Chondrocyte (in vitro differentiated cells): ENCODE measurements around the gene RABGGTB. TPM values are rescaled to one million over a fixed set of nuclear protein-coding genes. Genes with fewer than 3 reads are reported as not detected.
"Not testable (repeated sequence)": the region's sequence is repeated elsewhere in the genome, so short reads cannot be mapped to it uniquely, and the experiment has no call there.

Source experiments
- DNase-seq: peaks from one replicate; pipeline ENCODE4 v3.0.0; 2021; ENCODE audit warnings: mixed read lengths, low spot score
- H3K27ac Mint-ChIP-seq: one replicate; pipeline ENCODE4 v1.8.0; 2021; ENCODE audit warnings: mild to moderate bottlenecking, moderate library complexity, mixed read lengths; ENCODE audit not compliant: unreplicated experiment
- H3K27me3 Mint-ChIP-seq: 2 replicates; pipeline ENCODE4 v1.8.0; 2021; ENCODE audit warnings: low read depth, mixed read lengths
- H3K36me3 Mint-ChIP-seq: 2 replicates; pipeline ENCODE4 v1.8.0; 2021; ENCODE audit warnings: low read depth, mixed read lengths
- H3K4me1 Mint-ChIP-seq: 2 replicates; pipeline ENCODE4 v1.8.0; 2021; ENCODE audit warnings: low read depth, mild to moderate bottlenecking, mixed read lengths
- H3K4me3 Mint-ChIP-seq: one replicate; pipeline ENCODE4 v1.8.0; 2021; ENCODE audit warnings: mild to moderate bottlenecking, moderate library complexity, mixed read lengths; ENCODE audit not compliant: unreplicated experiment
- H3K9me3 Mint-ChIP-seq: 2 replicates; pipeline ENCODE4 v1.8.0; 2021; ENCODE audit warnings: low read depth, mixed read lengths
- total RNA-seq: library from RNA; stranded (reverse); gene quantifications from 3 replicates; pipeline ENCODE4 v1.2.1, GENCODE V29; 2021
- TF ChIP-seq, protein P1 (sequence below): fragments of 200-600 bp; sonication (generic); IDR thresholded peaks from 2 replicates; pipeline ENCODE4 v1.5.0; 2021; ENCODE audit warnings: antibody characterized with exemption, mild to moderate bottlenecking, moderate library complexity

The RABGGTB gene
- total RNA-seq, 1 donor from 2014 or later: 57.9 TPM

- H3K27ac Mint-ChIP-seq: no peak overlapping the region
These were observed 11.7 kb downstream of the RABGGTB start for GRCh38 chr1:75797606-75798216.

DNA sequence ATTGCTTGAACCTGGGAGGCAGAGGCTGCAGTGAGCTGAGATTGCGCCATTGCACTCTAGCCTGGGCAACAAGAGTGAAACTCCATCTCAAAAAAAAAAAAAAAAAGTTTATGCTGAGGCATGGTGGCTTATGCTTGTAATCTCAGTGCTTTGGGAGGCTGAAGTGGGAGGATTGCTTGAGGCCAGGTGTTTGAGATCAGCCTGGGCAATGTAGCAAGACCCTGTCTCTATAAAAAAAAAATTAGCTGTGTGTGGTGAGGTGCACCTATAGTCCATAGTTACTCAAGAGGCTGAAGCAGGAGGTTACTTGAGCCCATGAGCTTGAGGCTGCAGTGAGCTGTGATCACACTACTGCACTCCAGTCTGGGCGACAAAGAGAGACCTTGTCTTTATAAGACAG, 15.4 kb downstream of the RABGGTB start:
- H3K4me3 Mint-ChIP-seq, DNase-seq, H3K36me3 Mint-ChIP-seq, H3K9me3 Mint-ChIP-seq, H3K4me1 Mint-ChIP-seq, H3K27ac Mint-ChIP-seq, H3K27me3 Mint-ChIP-seq: not testable (repeated sequence)

More at GRCh38 chr1:75797606-75798216, 11.7 kb downstream of the RABGGTB start:
- H3K4me1 Mint-ChIP-seq: peaks cover 6% of the 10 kb centered on the region
- no peak for DNase-seq
- no peaks in the 10 kb centered on the region for H3K9me3 Mint-ChIP-seq
- H3K36me3 Mint-ChIP-seq: peaks cover 33% of the 10 kb centered on the region
- TF ChIP-seq, protein P1, sequence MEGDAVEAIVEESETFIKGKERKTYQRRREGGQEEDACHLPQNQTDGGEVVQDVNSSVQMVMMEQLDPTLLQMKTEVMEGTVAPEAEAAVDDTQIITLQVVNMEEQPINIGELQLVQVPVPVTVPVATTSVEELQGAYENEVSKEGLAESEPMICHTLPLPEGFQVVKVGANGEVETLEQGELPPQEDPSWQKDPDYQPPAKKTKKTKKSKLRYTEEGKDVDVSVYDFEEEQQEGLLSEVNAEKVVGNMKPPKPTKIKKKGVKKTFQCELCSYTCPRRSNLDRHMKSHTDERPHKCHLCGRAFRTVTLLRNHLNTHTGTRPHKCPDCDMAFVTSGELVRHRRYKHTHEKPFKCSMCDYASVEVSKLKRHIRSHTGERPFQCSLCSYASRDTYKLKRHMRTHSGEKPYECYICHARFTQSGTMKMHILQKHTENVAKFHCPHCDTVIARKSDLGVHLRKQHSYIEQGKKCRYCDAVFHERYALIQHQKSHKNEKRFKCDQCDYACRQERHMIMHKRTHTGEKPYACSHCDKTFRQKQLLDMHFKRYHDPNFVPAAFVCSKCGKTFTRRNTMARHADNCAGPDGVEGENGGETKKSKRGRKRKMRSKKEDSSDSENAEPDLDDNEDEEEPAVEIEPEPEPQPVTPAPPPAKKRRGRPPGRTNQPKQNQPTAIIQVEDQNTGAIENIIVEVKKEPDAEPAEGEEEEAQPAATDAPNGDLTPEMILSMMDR: no peak
- H3K4me3 Mint-ChIP-seq: no peak overlapping the region
- H3K27me3 Mint-ChIP-seq: no peaks in the 10 kb centered on the region

GRCh38 chr1:75808921-75809320, 22.9 kb downstream of the RABGGTB start:
- TF ChIP-seq, protein P1: no peak
- no peaks in the 10 kb centered on the region for H3K27me3 Mint-ChIP-seq
- no peak overlapping the region for H3K4me3 Mint-ChIP-seq
- H3K27ac Mint-ChIP-seq: no peak overlapping the region
- DNase-seq: no peak
- no peaks in the 10 kb centered on the region for H3K36me3 Mint-ChIP-seq
- no peaks in the 10 kb centered on the region for H3K9me3 Mint-ChIP-seq
- H3K4me1 Mint-ChIP-seq: peaks cover 5% of the 10 kb centered on the region

DNA sequence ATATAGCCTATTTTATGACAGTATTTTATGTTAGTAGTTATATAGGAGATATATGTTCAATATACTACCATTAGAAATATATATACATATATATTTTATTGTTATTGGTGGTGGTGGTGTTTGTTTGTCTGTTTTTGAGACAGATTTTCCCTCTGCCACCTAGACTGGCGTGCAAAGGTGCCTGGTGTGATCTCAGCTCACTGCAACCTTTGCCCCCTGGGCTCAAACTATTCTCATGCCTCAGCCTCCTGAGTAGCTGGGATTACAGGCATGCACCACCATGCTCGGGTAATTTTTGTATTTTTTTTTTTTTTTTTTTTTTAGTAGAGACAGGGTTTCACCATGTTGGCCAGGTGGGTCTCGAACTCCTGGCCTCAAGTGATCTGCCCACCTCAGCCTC, 24.1 kb downstream of the RABGGTB start:
- H3K4me3 Mint-ChIP-seq, H3K27ac Mint-ChIP-seq, DNase-seq: not testable (repeated sequence)

GRCh38 chr1:75811211-75811981, 25.3 kb downstream of the RABGGTB start:
- Mint-ChIP-seq H3K9me3 (no peaks in the 10 kb centered on the region), H3K27ac (no peak overlapping the region), H3K36me3 (no peaks in the 10 kb centered on the region), H3K4me1 (peaks cover 5% of the 10 kb centered on the region), H3K4me3 (no peak overlapping the region), H3K27me3 (no peaks in the 10 kb centered on the region)
- no peak for DNase-seq
- TF ChIP-seq, protein P1: no peak

More for the DNA sequence above, 24.1 kb downstream of the RABGGTB start:
- not testable (repeated sequence) for H3K36me3 Mint-ChIP-seq, H3K27me3 Mint-ChIP-seq, H3K4me1 Mint-ChIP-seq, H3K9me3 Mint-ChIP-seq

DNA sequence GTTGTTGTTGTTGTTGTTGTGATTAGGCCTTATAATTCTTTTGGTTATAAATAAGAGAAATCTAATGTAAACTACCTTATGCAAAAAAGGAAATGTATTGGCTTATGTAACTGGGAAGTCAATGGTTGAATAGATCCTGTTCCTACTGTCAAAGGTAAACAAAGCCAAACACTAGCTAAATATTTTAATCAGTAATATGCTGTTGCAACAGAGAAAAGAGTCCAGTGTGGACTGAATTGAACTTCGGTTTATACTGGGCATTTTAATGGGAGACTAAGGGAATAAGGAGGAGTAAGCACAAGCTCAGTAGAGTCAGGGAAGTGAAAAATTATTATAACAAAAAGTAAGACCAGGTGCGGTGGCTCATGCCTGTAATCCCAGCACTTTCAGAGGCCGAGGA, 26.0 kb downstream of the RABGGTB start:
- H3K9me3 Mint-ChIP-seq: no peaks in the 10 kb centered on the region
- H3K27ac Mint-ChIP-seq: no peak overlapping the region
- TF ChIP-seq, protein P1: no peak
- no peak for DNase-seq
- no peaks in the 10 kb centered on the region for H3K27me3 Mint-ChIP-seq
- peaks cover 5% of the 10 kb centered on the region for H3K4me1 Mint-ChIP-seq
- H3K4me3 Mint-ChIP-seq: no peak overlapping the region
- no peaks in the 10 kb centered on the region for H3K36me3 Mint-ChIP-seq

DNA sequence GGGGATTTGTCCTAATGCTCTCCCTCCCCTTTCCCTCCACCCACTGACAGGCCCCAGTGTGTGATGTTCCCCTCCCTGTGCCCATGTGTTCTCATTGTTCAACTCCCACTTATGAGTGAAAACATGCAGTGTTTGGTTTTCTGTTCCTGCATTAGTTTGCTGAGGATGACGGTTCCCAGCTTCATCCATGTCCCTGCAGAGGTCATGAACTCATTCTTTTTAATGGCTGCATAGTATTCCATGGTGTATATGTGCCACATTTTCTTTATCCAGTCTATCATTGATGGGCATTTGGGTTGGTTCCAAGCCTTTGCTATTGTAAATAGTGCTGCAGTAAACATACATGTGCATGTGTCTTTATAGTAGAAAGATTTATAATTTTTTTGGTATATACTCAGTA, 37.5 kb downstream of the RABGGTB start:
- H3K27ac Mint-ChIP-seq, H3K4me1 Mint-ChIP-seq, H3K27me3 Mint-ChIP-seq, H3K4me3 Mint-ChIP-seq, DNase-seq: not testable (repeated sequence)
- Mint-ChIP-seq H3K9me3 (peaks cover 13% of the 10 kb centered on the region), H3K36me3 (peaks cover 16% of the 10 kb centered on the region)
